HG02759 (cell line): Measurements from ENCODE around the gene OXSR1.

Experiments
- ATAC-seq: cut with Tn5 transposase; IDR thresholded peaks from one replicate; pipeline ENCODE4 v1.9.1; 2021; ENCODE audit warnings: mild to moderate bottlenecking, moderate library complexity; ENCODE audit not compliant: unreplicated experiment

OXSR1 gene

GRCh38 chr3:38297947-38298711, 132.8 kb downstream of the OXSR1 start:
- no peak for ATAC-seq
